HG02973 (cell line): ENCODE measurements around the gene FERMT2.

Experiments used
- ATAC-seq: cut with Tn5 transposase; IDR thresholded peaks from one replicate; pipeline ENCODE4 v1.9.1; 2021; ENCODE audit warnings: moderate library complexity; ENCODE audit not compliant: unreplicated experiment

Gene FERMT2

GRCh38 chr14:52950898-52951680 is at the start of gene FERMT2:
Gene FERMT2 (minus strand): TSS chr14:52951050. CDS start chr14:52950568, 482 bp downstream.
- ATAC-seq, result peak; percentile 53

- no peak for ATAC-seq
Measured at GRCh38 chr14:52998376-52999015, 47.6 kb upstream of the FERMT2 start.

DNA sequence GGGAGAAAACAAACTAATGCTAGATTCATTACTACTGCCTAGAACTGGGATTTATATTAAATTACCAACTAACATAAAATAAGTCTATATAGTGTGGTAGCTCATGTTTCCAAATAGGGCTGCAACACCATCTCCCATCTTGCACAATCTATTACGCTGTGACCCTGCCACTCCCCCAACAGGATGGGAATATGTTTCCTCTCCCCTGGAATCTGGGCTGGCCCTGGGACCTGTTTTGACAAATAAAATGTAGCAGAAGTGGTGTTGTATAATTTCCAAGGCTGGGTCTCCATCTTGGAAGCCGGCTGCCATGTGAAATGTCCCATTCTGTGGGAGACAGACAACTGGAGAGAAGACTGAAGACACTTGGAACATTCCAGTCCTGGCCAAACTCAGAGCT is 45.6 kb upstream of the FERMT2 start:
- no peak for ATAC-seq

DNA sequence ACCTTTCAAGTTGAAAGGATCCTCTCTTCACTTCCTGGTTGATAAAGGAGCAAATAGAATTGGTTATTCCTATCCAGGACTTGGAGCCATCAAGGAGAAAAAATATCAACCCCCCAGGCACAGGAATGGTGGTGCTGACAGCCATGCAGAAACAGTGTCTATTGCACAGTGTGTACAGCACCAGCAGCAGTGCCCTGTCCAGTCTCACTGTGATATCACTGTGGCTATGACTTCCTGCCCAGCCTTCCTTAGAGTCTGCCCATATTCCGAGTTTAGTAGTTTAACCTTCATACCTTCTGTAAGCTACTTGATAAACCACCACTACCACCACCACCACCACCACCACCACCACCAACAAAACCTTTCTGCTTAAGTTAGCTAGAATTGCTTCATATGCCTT is 45.1 kb upstream of the FERMT2 start:
- no peak for ATAC-seq

GRCh38 chr14:52992236-52992870 is 41.5 kb upstream of the FERMT2 start:
- ATAC-seq, result no peak

- no peak for ATAC-seq
Measured at GRCh38 chr14:52988139-52988538, 37.3 kb upstream of the FERMT2 start.

DNA sequence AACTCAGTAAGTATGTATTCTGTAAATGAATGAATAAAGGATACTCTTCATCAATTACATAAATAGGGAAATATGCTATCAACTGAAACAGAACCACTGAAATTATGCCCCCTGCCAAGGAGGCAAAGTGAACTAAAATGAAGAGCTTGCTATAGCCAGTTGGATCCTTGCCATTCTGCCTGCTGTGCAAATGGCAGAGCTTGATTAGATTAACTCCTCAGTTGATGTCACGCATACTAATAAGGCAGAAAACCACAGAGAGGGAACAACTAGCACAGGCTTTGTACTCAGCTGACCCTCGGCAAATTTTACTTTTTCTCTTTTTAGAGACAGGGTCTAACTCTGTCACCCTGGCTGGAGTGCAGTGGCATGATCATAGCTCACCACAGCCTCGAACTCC is 36.7 kb upstream of the FERMT2 start:
- ATAC-seq, result no peak

DNA sequence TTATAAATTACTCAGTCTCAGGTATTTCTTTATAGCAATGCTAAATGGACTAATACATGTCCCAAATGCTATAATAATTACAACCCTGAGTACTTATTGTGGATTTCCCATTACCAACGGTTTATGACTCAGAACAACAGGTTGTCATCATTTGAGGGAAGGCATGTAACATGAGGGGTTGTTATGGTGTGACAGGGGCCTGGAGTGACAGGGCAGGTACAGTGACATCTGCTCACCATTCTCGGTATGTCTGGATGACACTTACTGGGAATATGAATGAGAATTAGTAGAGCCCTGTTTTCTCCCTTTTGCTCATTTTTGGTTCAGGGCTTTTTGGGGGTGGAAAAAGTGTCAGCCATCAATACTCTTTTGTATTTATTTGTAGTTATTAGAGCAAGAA is 36.2 kb upstream of the FERMT2 start:
- ATAC-seq, result no peak

GRCh38 chr14:52977798-52978197 is 26.9 kb upstream of the FERMT2 start:
- ATAC-seq, result no peak

GRCh38 chr14:52974406-52974805 is 23.6 kb upstream of the FERMT2 start:
- ATAC-seq, result no peak

DNA sequence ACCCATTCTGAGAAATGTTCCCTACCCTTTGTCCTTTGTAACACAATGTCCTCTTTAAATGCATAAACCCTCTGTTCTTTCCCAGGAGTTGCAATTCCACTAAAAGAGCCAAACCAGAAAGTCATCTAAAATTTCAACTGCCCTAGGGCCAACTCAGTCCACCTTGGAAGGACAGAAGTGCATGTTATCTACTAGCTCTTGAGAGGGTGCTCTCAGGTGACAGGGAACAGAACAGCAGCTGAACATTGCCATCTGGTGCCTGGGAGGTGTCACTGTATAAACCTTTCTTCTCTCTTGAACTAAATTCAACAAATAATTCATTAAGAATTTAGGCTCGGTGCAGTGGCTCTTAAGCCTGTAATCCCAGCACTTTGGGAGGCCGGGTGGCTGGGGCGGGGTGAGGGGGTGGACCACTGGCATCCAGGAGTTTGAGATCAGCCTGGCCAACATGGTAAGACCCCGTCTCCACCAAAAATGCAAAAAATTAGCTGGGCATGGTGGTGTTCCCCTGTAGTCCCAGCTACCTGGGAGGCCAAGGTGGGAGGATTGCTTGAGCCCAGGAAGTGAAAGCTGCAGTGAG is 10.3 kb upstream of the FERMT2 start:
- ATAC-seq, result peak; percentile 66

- ATAC-seq, result no peak
Measured at GRCh38 chr14:52960627-52961026, 9.8 kb upstream of the FERMT2 start.

GRCh38 chr14:52954346-52955214 is 3.7 kb upstream of the FERMT2 start:
- ATAC-seq, result no peak

GRCh38 chr14:52951681-52952554 is 1.1 kb upstream of the FERMT2 start:
- no peak for ATAC-seq

DNA sequence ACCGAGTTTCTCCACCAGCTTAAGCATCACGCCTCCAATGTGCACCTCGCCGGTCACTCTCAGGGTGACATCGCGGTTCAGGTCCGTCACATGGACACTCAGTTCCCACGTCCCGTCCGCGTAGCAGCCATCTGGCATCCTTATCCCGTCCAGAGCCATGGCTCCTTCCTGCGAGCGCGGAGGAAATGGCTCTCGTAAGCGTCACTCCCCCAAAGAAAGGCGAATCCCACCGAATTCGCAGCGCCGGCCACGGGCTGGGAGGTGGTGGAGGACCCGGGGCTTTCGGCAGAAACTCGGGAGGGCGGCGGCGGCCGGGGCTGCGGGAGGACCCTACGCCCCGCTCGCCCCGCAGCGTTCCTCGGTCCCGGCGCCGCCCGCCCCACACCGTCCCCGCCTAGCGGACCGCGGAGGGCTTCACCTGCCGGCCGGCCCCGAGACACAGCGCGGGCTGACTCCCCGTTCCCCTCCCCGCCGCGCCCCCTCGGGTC is 396 bp downstream of the FERMT2 start:
- peak; percentile 40 for ATAC-seq

- ATAC-seq, result no peak
Measured at GRCh38 chr14:52949711-52950409, 990 bp downstream of the FERMT2 start.

DNA sequence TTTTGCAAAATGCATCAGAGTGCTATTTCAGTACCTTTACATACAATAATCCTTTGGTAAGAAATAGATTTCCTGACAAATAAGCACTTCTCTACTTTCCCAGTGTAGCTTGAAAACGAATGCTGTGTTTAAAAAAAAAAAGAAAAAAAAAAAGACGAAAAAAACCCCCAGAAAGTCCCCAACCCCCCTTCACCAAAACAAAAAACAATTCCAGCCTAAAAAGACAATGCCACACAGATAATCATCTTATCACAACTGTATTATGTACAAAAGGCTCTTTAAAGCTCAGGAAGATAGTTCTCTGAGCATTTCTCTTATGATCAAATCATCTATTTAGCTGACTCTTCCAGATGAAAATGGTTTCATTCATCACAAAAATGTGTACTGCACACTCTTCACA is 1.6 kb downstream of the FERMT2 start:
- ATAC-seq, result no peak

- ATAC-seq, result no peak
Measured at GRCh38 chr14:52948836-52949235, 2.0 kb downstream of the FERMT2 start.

GRCh38 chr14:52948039-52948438 is 2.8 kb downstream of the FERMT2 start:
- no peak for ATAC-seq
